Cardiac fibroblast (primary cell): ENCODE measurements around the gene APOBR.
"Not testable (repeated sequence)": the region's sequence is repeated elsewhere in the genome, so short reads cannot be mapped to it uniquely, and the experiment has no call there.

Experiments used
- DNase-seq, 2 donors: peaks; one replicate each; pipeline versions ENCODE4 v3.0.0 to v3.0.0-alpha.2; 2010; ENCODE audit warnings: low read depth in 2 of 2
- H3K4me3 ChIP-seq, 2 donors: replicated peaks in 1 of 2; 1 replicate in 1 of 2; 2 replicates in 1 of 2; pipeline ENCODE4 v1.5.1; 2011; ENCODE audit warnings: low read depth in 2 of 2, low read length in 2 of 2, mild to moderate bottlenecking in 2 of 2, moderate library complexity in 1 of 2
- CTCF ChIP-seq: IDR thresholded peaks from one replicate; pipeline ENCODE4 v1.5.1; 2011; ENCODE audit warnings: low read depth, mild to moderate bottlenecking, low read length, inconsistent platforms

APOBR gene

GRCh38 chr16:28482026-28482425 is 12.4 kb upstream of the APOBR start:
- no peak for TF ChIP-seq CTCF
- H3K4me3 ChIP-seq: no peak overlapping the region
- DNase-seq: no peak

- not testable (repeated sequence) for DNase-seq, H3K4me3 ChIP-seq
Measured at GRCh38 chr16:28483361-28483760, 11.1 kb upstream of the APOBR start.

GRCh38 chr16:28486266-28486665 is 8.2 kb upstream of the APOBR start:
- no peak for TF ChIP-seq CTCF
- H3K4me3 ChIP-seq: no peak overlapping the region
- DNase-seq: no peak

GRCh38 chr16:28491230-28491969 is 3.0 kb upstream of the APOBR start:
- peak; percentile 42 for TF ChIP-seq CTCF

GRCh38 chr16:28491970-28492474 is 2.4 kb upstream of the APOBR start, which contains the start of gene CLN3:
CLN3 (minus strand) TSS chr16:28492074; CDS start chr16:28491759, 315 bp downstream.
- H3K4me3 ChIP-seq: peak within 1 kb of the TSS; percentile 77 to 100
- no peak for TF ChIP-seq CTCF
- peak; percentile 97 for DNase-seq

More at GRCh38 chr16:28491230-28491969, 3.0 kb upstream of the APOBR start:
- peak; percentile 9 to 13 for DNase-seq
- peak overlapping the region; percentile 77 to 100 for H3K4me3 ChIP-seq

- no peak overlapping the region for H3K4me3 ChIP-seq
- DNase-seq: no peak
- TF ChIP-seq CTCF: no peak
Measured at GRCh38 chr16:28492511-28492910, 1.9 kb upstream of the APOBR start.

GRCh38 chr16:28495098-28495793 is 803 bp downstream of the APOBR start:
- H3K4me3 ChIP-seq: no peak overlapping the region
- DNase-seq: no peak
- no peak for TF ChIP-seq CTCF
